Fibroblast of pulmonary artery (primary cell): ENCODE measurements around the gene GAN.
A peak's percentile ranks its signal among the peaks of the same experiment; 100 is the strongest.

ENCODE experiments used
- DNase-seq: peaks from one replicate; pipeline ENCODE4 v3.0.0-alpha.2; 2010; ENCODE audit warnings: low read depth
- H3K4me3 ChIP-seq: replicated peaks from 2 replicates; pipeline ENCODE4 v1.5.1; 2011; ENCODE audit warnings: low read depth, mild to moderate bottlenecking, control low read depth, low read length, moderate library complexity
- TF ChIP-seq, protein P1 (sequence below): IDR thresholded peaks from 2 replicates; pipeline ENCODE4 v1.5.1; 2011; ENCODE audit warnings: mild to moderate bottlenecking, control low read depth, low read length, inconsistent platforms; ENCODE audit errors: missing control alignments

The GAN gene

DNA sequence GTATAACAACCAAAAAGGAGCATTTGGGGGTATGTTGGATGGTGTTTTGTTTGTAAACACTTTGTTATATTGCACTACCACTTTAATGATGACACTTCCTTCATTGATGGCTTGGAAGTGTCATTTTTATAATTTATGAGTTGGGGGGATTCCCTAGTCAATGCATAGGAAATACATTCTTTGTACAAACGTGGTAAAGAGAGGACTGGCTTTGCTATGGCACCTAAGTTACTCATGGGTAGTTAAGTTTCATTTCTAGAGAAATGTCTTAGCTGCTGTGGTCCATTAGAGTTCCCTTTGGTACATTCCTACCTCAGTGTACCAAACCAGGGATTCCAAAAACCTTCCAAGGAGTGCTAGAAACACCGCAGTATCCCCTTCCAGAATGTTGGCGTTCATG lies 66.2 kb downstream of the GAN start:
- no peak overlapping the region for H3K4me3 ChIP-seq
- TF ChIP-seq, protein P1, sequence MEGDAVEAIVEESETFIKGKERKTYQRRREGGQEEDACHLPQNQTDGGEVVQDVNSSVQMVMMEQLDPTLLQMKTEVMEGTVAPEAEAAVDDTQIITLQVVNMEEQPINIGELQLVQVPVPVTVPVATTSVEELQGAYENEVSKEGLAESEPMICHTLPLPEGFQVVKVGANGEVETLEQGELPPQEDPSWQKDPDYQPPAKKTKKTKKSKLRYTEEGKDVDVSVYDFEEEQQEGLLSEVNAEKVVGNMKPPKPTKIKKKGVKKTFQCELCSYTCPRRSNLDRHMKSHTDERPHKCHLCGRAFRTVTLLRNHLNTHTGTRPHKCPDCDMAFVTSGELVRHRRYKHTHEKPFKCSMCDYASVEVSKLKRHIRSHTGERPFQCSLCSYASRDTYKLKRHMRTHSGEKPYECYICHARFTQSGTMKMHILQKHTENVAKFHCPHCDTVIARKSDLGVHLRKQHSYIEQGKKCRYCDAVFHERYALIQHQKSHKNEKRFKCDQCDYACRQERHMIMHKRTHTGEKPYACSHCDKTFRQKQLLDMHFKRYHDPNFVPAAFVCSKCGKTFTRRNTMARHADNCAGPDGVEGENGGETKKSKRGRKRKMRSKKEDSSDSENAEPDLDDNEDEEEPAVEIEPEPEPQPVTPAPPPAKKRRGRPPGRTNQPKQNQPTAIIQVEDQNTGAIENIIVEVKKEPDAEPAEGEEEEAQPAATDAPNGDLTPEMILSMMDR: no peak
- DNase-seq: no peak

DNA sequence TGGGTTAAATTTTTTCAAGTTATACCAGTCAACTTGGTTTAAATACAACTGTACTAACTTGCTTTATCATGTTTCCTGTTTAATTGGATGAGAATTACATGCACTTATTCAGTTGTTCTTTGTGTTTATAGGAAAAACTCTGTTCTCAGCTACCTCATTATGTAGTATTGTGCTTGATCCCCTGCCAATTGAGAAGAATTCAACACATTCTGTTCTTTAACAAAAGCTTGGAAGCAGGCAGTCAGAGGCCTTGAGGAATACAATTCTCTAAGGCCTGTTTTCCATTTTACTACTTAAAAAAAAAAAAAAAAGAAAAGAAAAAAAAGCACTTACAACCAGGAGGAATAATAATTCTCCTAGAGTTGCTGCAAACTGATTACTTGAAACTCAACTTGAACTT lies 69.2 kb downstream of the GAN start:
- H3K4me3 ChIP-seq: no peak overlapping the region
- peak; percentile 71 for DNase-seq
- TF ChIP-seq, protein P1: no peak

DNA sequence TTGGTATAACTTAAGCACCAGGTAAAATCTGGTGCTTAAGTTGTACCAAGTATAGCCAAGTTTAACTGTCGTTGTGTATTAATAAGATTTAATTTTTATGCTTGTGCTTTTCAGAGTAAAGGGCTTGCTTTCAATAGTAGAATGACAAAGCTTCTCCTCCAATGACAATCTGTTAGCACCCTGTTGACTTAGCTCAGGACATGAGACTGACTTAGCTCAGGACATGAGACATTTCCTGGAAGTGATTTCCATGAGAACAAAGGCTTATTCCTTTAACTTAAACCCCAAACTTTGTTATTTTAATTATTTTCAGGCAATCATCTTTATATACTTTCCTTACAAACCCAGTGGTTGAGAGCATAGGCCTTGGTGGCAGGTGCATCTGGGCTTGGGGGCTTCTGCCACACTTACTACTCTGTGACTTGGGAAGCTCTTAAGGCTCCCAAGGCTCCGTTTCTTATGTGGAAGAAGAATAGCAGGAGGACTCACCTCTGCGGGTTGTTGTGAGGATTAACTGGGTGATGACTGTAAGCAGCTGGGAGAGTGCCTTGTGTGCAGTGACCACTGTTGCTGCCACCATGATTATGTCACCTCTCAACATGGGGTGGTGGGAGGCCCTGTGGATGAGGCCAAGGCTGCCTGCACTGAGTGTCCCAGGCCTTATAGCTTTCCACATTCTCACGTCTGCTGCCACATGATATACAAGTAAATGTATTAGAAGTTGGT lies 70.4 kb downstream of the GAN start:
- no peak overlapping the region for H3K4me3 ChIP-seq
- peak; percentile 35 for DNase-seq
- TF ChIP-seq, protein P1: no peak

DNA sequence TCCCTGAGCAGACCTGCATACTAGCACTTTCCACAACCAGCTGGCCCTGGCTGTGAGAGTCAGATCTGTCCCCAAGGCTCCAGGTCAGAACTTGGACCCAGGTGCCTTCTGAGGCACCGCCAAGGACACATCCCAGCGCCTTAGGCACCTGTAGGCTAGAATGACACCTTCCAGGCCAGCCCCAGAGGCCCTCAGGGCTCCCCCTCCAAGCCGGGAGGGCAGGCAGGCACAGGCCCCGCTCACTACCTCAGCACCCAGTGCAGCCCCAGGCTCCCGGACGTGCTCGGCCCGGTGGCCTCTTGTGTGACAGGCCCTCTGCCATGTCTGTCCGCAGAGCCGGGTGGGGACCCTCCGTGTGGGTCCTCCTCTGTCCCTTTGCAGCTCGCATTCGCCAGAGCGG lies 73.6 kb downstream of the GAN start:
- TF ChIP-seq, protein P1: no peak
- no peak for DNase-seq
- H3K4me3 ChIP-seq: no peak overlapping the region

DNA sequence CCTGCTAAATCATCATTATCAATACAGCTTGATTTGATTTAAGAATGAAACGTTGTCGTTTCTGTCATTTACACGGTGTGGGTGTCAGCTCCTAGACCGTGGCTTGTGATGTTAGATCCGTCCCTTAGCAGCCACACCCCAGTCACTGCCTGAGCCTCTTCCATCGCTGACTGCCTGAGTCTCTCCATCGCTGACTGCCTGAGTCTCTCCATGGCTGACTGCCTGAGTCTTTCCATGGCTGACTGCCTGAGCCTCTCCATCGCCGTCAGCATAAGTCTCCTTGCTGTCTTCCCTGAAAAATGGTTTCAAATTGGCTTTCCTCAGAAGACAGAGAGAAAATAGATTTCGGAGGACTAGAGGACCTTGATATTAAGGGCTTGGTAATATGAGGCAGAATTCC lies 76.1 kb downstream of the GAN start:
- TF ChIP-seq, protein P1: no peak
- H3K4me3 ChIP-seq: no peak overlapping the region
- no peak for DNase-seq

DNA sequence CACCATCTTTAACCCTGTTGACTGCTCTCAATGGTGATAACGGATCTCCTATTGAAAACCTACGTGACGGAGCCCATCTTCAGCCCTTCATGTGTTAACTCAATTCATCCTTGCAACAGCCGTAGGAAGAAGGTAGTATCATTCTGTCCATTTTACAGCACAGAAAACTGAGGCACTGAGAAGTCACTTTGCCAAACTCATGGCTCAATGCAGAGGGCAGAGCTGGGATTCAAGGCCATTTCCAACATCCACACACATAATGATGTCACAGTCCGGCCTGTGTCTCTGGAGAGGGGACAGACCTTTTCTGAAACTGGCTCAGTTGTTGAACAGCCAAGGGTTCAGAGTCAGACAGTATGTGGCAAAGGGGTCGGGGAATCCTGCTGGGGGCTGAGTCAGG lies 77.2 kb downstream of the GAN start:
- TF ChIP-seq, protein P1: no peak
- no peak for DNase-seq
- H3K4me3 ChIP-seq: no peak overlapping the region

DNA sequence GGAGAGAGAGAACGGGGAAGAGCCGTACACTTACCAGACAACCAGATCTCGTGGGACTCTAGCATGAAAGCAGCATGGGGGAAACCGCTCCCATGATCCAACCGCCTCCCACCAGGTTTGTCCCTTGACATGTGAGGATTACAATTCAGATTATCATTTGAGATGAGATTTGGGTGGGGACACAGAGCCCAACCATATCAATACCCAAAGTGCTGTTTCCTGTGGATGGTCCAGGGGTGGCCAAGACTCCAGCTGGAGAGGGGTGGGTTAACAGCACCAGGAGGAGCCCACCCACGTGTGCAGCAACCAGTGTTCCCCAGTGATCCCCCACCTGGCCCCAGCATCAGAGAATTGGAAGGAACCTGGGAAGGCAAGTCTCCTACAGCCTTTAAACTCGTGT lies 79.7 kb downstream of the GAN start:
- no peak for DNase-seq
- H3K4me3 ChIP-seq: no peak overlapping the region
- TF ChIP-seq, protein P1: no peak
